CD4-positive, alpha-beta T cell treated with Interleukin-17A for 1 hour (primary cell): ENCODE data around the gene SLC3A2.

Source experiments
- DNase-seq: peaks from one replicate; pipeline ENCODE4 v3.0.0-alpha.2; 2020

The SLC3A2 gene

GRCh38 chr11:62882431-62882749, 1.7 kb downstream of the SLC3A2 start:
- no peak for DNase-seq

- DNase-seq = peak; percentile 17
Measured at GRCh38 chr11:62882788-62883501, 2.2 kb downstream of the SLC3A2 start.

DNA sequence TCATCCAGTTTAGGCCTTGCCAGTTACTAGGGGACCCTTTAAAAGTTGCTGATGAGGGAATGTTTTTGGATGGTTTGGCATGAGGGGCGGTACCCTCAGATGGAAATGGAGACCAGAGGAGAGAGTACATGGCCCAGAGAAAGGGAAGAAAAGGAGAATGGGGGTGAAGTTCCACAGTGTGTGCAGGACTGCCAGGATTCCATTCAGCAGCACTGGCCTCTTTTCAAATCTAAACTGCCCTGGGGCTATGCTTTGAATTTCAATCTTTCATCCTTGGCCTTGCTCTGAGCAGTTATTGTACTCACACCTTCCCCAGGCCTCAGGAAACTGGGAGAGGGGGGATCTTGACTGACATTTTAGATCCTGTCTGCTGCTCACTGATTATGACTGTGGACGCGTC, 3.0 kb downstream of the SLC3A2 start:
- no peak for DNase-seq

DNA sequence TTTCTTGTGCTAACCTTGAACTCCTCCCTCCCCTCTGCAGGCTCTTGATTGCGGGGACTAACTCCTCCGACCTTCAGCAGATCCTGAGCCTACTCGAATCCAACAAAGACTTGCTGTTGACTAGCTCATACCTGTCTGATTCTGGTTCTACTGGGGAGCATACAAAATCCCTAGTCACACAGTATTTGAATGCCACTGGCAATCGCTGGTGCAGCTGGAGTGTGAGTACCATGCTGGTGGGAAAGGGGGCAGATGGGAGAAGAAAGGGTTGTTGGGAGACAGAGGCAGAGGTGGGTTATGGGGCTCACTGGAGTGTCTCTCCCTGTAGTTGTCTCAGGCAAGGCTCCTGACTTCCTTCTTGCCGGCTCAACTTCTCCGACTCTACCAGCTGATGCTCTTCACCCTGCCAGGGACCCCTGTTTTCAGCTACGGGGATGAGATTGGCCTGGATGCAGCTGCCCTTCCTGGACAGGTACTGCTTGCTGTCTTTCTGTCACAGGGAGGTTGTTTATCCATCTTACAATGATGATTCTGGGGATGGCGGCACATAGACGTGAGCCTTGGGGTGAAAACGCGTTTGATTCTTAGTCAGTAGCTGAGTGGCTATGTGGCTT, 4.5 kb downstream of the SLC3A2 start:
- DNase-seq = no peak

- no peak for DNase-seq
Measured at GRCh38 chr11:62888406-62888805, 7.7 kb downstream of the SLC3A2 start.

DNA sequence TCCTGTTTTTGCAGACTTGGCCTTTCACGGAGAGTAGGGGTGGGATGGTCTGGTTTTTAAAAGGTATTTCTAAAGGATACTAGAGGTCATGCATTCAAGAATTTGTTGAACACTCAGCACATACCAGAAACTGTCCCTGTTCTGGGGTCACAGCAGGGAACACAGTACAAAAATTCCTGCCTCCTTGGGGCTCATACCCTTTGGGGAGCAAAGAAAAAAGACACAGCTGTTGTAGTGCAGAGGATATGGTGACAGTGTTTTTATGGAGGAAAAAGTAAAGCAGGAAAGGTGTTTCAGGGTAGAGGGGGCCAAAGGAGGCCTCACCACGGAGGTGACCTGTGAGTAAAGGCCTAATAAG, 8.4 kb downstream of the SLC3A2 start:
- DNase-seq = no peak

DNA sequence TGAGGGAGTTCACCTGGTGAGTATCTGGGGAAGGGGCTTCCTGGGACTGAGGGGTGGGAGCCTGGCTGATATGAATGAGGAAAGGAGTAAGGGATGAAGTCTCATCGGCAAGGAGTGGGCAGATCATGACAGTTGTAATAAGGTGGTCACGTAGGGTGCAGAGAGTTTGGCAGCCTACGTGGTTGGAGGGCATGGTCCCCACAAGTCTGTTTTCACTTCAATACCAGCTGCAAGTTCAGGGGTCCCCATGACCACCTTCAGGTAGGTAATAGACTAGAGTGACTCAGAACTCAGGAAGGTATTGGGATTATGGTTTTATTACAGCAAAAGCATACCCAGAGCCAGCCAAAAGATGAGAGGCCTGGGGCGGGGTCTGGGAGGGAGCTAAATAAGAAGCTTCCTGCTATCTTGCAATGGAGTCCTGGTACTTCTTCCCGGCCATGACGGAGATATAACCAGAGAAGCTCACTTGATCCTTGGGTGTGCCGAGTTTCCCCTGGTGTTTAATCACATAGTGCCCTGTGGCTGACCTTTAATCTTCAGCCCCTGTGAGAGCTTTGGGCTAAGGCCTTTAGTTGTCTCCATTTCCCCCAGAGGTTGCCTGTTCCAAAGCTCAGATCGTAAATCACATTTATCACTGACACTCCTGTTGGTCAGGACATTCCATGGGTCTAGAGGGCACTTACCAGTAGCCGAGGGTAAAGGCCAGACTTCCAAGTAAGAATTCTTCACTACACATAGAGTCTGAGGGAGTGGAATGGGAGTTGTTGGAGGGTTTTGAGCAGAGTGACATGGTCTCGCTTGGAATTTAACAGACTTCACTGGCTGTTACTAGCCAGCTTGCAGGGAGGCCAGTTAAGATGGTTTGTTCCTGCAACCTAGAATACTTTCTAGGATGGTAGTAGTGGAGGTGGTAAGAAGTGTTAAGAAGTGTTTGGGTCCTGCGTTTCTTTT, 9.1 kb downstream of the SLC3A2 start:
- no peak for DNase-seq

GRCh38 chr11:62892077-62892922, 11.6 kb downstream of the SLC3A2 start:
- DNase-seq = no peak

DNA sequence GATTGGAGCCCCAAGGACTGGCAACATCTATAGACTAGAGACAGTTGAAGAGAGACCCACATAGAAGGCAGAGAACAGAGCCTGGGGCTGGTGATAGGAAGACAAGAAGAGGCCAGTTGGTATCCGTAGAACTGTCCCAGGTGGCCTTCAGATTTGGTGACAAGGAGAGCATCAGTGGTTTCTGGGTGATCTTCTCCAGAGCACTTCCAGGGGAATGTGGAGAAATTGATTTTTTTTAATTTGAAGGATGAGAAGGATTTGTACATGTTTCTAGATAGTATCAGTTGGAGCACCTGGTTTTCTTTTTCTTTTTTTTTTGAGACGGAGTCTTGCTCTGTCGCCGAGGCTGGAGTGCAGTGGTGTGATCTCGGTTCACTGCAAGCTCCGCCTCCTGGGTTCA, 14.8 kb downstream of the SLC3A2 start:
- DNase-seq = no peak

- DNase-seq = no peak
Measured at GRCh38 chr11:62896049-62896448, 15.4 kb downstream of the SLC3A2 start.

DNA sequence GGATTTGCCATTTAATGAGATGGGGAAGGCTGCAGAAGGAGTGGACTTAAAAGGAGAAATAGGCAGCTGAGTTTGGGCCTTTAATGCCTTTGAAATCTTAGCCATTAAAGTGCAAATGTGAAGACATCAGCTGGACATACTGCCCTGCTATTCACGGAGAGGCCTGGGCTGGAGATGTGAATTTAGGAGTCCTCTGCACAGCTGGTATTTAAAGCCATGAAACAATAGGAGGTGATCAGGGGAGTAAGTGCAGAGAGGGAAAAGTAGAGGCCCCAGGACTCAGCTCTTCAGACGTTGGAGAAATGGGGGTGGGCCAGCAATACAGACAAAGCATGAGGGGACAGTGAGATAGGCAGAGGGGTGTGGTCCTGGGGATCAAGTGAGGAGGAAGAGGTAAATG, 16.6 kb downstream of the SLC3A2 start:
- DNase-seq = no peak

DNA sequence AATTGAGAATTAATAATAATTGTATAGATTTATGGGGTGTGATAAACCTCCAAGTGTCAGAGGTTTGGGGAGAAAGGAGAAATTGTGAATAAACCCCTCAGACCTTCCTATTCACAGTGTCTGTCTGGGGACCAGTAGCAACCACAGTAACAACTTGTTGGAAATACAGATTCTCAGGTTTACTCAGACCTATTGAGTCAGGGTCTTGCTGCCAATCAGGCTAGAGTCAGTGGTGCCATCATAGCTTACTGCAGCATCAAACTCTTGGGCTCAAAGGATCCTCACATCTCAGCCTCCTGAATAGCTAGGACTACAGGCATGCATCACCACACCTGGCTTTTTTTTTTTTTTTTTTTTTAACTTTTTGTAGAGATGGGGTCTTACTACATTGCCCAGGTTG, 17.3 kb downstream of the SLC3A2 start:
- DNase-seq = no peak

DNA sequence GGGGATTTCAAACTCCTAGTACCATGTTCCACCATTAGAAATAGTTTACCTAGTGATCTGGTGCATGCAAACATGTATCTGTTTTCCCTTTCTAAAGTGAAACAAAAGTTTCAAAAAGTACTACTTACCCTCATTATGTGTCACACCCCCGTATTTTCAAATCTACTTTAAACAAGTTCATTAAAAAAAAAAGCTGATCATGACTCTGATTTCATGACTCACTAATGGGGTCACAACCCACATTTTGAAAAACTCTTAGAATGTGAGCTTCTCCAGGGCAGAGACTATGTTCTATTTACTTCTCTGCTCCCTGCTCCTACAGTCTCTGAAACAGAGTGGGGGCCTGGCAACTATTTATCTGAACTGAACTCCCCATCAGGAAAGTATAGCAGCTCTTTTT, 22.2 kb downstream of the SLC3A2 start:
- DNase-seq = no peak

DNA sequence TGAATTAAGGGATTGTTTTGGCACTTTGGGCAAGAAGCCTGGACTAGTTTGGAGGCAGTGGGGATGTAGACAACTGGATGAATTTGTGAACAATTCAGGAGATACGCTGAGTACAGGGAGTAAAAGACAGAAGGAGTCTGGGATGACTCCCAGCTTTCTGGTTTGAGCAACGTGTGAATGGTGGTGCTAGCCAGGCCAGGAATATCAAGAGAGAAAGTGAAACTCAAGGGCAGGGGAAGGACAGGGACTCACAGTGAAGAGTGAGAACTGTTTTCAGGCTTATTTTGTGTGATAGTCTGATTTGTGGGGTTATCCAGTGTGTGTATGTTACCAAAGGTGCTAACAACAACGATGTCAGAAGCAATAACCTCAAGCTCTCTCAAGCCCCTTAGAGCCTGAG, 24.6 kb downstream of the SLC3A2 start:
- DNase-seq = no peak

DNA sequence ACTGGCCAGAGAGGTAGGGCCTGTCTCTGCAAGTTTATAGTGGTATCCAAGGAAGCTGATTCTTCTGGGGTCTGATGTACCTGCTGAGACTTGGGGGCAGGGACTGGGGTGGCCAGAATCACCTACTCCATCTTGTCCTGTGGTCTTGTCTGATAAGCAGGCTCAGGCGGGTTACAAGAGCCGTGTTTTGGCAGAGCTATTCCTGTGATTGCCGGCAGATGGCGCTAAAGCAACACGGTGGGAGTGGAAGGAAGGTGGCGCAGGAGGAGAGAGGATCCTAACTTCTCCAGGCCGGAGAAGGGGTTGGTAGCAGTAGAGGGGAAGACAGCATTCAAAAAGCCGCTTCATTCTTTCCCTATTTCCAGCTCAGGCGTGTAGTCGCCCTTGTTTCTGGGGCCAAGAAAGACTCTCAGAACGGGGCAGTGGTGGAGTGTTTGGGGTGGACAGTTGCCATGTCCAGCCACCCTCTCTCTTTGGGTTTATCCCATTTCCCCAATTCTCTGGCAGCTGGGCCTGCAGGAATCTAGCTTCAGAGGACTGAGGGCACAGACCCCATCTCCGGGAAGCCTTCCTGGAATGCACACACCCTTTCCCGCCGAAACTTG, 25.3 kb downstream of the SLC3A2 start:
- DNase-seq = peak; percentile 82

DNA sequence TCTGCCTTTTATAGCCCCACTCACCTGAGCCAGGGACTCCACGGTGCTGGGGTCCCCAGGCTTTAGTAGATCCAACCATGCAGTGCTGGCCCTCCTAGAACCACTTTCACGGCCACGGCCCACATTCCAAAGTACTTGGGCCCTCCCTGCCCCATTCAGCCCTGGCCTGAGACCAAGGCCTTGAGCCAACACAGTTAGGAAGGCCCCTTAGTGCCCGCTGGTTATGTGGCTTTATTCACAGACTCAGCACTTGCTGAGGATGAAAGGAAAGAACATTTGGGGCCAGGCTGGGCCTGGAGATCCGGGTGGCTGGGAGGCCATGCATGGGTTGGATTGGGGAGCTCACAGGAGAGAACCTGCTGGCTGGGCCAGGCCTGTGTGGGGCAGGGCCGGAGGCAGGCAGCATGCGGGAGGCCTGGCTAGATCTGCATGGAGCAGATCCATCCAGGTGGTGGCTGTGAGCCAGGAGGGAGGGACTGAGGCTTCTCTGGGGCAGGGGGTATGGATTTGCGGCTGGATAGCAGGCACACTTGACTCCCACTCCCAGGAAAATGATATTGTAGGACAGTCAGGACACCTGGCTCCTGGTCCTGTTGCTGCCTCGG, 27.9 kb downstream of the SLC3A2 start:
- DNase-seq = no peak

DNA sequence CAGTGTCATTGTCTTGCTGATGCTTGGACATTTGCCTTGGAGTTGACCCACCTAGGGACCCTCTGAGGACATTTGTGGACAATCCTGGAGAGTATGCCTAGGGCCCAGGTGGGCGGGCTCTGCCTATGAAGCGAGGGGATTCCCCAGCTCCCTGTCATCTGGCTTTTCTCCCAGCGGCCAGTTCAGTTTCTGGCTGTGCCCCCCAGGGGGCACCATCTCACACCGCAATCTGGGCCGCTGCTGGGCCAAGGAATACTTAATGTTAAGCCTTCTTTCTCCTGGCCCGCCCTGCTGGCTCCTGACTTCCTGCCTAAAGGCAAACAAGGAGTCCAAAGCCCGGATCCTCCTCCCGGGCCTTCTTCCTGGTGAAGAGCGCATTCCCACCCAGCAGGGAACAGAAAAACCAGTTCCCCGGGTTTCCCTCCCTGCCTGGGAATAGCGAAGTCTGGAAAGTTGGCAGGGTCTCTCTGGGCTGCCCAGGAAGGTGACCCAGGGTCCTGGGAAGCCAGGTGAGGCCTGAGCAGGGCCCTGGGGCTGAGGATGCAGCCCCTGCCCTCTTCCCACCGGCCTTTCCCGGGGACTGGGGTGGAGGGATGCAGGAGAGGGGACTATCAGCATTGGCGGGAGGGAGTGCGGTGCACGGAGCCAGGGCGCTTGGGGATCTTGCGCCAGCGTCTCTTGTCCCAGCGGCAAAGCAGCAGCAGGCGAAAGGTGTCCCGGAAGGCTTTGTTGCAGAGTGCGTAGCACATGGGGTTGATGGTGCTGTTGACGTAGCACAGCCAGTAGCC, 28.6 kb downstream of the SLC3A2 start:
- DNase-seq = peak; percentile 11

DNA sequence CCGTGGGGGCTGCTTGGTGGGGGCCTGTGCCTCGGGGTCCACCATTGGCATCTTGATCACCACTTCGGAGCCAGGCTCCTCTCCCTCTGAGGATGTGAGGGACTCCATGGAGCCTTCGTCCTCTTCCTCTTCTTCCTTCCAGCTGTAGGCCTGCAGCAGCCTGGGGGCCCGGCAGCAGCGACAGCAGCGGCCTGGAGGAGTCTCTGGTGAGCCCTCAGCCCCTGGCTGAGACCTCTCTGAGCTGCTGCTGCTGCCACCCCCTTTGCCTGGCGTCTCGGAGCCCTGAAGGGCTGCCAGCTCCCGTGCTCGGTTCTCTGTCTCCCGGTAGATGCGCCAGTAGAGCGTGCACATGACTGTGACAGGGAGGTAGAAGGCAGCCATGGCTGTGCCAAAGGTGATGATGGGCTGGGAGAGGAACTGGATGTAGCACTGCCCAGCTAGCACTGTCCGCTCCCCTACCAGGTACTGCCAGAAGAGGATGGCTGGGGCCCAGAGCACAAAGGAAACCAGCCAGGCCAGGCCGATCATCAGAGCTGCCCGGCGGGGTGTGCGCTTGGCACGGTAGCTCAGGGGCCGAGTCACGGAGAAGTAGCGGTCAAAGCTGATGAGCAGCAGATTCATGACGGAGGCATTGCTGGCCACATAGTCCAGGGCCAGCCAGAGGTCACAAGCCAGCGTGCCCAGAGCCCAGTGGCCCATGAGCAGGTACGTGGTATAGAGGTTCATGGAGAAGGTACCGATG, 29.6 kb downstream of the SLC3A2 start:
- no peak for DNase-seq

DNA sequence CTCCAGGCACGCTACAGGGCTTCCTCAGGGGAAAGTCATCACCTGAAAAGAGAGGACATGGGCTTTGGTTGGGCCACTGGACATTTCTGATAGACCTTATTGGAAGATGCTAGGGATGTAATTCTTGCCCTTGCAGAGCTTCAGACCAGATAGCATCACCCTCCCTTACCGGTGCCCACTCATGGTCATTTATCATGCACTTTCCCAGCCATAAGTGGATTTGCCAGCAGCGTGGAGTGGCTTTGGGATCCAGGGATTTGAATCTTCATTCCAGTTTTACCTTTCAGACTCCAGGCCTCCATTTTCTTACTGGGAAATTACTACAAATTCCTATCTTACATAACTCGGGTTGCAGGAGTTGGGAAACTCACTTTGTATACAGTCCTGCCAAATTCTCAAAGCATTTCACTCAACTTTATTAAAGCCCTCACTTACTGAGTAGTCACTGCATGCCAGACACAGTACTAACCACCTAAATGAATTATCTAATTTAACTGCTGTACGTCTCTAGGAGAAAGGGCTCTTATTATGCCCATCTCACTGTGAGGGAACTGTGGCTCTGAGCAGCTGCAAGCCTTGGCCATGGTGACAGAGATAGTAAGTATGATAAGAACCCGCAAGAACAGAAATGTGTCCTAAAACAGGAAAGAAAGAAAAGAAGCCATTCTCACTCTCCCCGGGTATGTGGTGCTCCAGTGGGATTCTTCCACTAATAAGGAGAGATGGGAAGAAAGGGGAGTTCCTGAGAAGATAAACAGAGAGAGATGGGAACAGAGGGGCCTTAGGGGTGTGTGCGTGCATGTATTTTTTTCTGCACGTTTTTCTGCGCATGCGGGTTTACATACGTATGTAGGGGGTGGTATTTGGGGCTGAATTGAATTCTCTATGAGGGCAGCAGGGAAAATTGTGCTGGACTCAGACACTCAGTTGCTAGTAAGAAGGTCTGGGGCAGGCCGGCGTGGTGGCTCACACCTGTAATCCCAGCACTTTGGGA, 30.7 kb downstream of the SLC3A2 start:
- DNase-seq = no peak
